RWPE1 (cell line): ENCODE measurements around the gene CFAP45.

ENCODE experiments used
- CTCF ChIA-PET: fragments of 350-600 bp; sonication (Branson Sonifier 250); formaldehyde crosslinking; extraction: SDS; loops from one replicate; lab custom pipeline; 2021; lab: Yijun Ruan, JAX
- POLR2A ChIA-PET: fragments of 400-600 bp; formaldehyde crosslinking; extraction: SDS; loops from one replicate; lab custom pipeline; 2020; ENCODE audit warnings: antibody characterized with exemption; ENCODE audit not compliant: low non-redundant PET; lab: Yijun Ruan, JAX
- DNase-seq: peaks from one replicate; pipeline ENCODE4 v3.0.0; 2012; ENCODE audit warnings: low spot score
- H3K27ac ChIP-seq: fragments of 450-650 bp; 2 replicates; pipeline ENCODE4 v1.5.1; 2017
- CTCF ChIP-seq: fragments of 450-650 bp; conservative IDR thresholded peaks from 2 replicates; pipeline ENCODE4 v1.5.1; 2017; ENCODE audit warnings: low read depth, mild to moderate bottlenecking

Gene CFAP45

DNA sequence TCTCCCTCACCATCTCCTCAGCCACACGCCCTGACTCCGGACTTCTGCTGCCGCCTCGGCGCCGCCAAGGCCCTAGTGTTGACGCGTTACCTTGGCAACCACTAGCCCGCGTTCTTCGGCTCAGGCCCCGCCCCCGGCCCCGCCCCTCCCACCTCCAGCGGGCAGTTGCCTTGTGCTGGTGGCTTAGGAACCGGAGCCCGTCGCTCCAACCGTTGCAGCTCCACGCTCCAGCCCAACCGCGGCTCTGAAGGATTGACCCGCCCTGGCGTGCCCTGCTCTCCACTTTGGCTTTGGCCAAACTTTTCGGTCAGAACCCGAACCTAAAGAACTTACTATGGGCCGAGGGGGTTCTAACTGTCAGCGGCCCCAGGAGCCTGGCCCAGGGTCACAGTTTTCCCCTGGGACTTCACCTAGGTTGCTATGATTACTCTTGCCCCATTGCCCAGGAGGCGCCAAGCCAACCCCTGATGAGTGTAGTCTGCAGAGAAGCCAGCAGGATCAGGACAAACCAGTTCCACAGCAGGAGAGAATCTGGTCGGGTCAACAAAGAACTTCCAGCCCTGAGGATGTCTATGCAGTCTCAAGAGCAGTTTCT, at the start of gene CFAP45:
Gene CFAP45, minus strand, starts transcription at position 80 of the 595 bp plus-strand sequence. Its CDS starts 67 bp downstream, at position 13.
- DNase-seq: peak; percentile 94
- no peak for TF ChIP-seq CTCF
- peak within 1 kb of the TSS; percentile 60 for H3K27ac ChIP-seq
- CTCF ChIA-PET: interaction anchor here (0.6 to 0.9 kb wide), 3 partner anchors 46 to 1695 kb away, joined by 3 to 5 read pairs (median 3); no protein-coding TSS in a partner anchor
- POLR2A ChIA-PET: no interaction called here

DNA sequence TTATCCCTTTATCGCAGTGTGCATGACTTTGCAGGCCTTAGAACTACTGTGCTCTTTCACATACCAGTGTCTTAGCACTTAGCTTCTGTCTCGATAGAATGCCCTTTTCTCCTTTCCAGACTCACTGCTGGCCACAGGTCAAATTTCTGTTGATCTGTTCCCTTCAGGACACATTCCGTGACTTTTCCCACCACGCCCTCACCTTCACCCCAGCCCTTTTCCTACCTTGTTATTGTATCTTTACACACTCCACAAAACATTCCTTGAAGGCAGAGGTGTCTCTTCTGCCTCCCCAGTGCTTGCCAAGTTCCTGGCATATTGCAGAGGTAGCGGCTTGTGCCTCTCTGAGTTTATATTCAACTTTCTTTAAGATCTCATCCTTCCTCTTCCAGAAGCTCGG, 49.2 kb upstream of the CFAP45 start:
- ChIA-PET CTCF (interaction anchor here (0.7 kb wide), 1 partner anchor 128 kb away, joined by 4 read pairs; no protein-coding TSS in a partner anchor), POLR2A (no interaction called here)
- H3K27ac ChIP-seq: no peak overlapping the region
- TF ChIP-seq CTCF: no peak
- DNase-seq: no peak

- ChIA-PET CTCF (interaction anchor here (0.6 to 0.7 kb wide), 2 partner anchors 15 to 65 kb away, joined by 4 to 6 read pairs; no protein-coding TSS in a partner anchor), POLR2A (no interaction called here)
- H3K27ac ChIP-seq: no peak overlapping the region
- no peak for DNase-seq
- TF ChIP-seq CTCF: no peak
Measured at GRCh38 chr1:159947942-159948341, 48.0 kb upstream of the CFAP45 start.

GRCh38 chr1:159946242-159947187, 46.5 kb upstream of the CFAP45 start:
- CTCF ChIA-PET: interaction anchor here (0.6 to 2.2 kb wide), 10 partner anchors 8 to 826 kb away, joined by 3 to 17 read pairs (median 4); partner anchors contain the start of gene SLAMF9
- POLR2A ChIA-PET: interaction anchor here (0.5 to 1.0 kb wide), 5 partner anchors 13 to 61 kb away, joined by 3 to 5 read pairs (median 3); no protein-coding TSS in a partner anchor
- peak overlapping the region; percentile 94 for H3K27ac ChIP-seq
- no peak for TF ChIP-seq CTCF
- no peak for DNase-seq

- POLR2A ChIA-PET: interaction anchor here (0.5 to 1.0 kb wide), 5 partner anchors 14 to 62 kb away, joined by 3 to 5 read pairs (median 3); no protein-coding TSS in a partner anchor
- H3K27ac ChIP-seq: peak within 1 kb of the TSS; percentile 94
- CTCF ChIA-PET: interaction anchor here (0.6 to 2.2 kb wide), 9 partner anchors 9 to 825 kb away, joined by 3 to 17 read pairs (median 4); partner anchors contain the start of gene SLAMF9
- peak; percentile 81 for TF ChIP-seq CTCF
- peak; percentile 97 for DNase-seq
Measured at GRCh38 chr1:159945483-159946241, 45.7 kb upstream of the CFAP45 start, which contains the start of gene IGSF9. TSS of gene IGSF9 (minus strand) at chr1:159945613. CDS start at chr1:159943454, 2,159 bp downstream.
